ENCODE results near the gene ST6GALNAC6. TPM values are rescaled to one million over a fixed set of nuclear protein-coding genes. Genes with fewer than 3 reads are reported as not detected.

ST6GALNAC6 gene
- total RNA-seq, 2 donors from 2014 or later: 53.4 to 67.2 TPM

GRCh38 chr9:127865645-127866464 is 33.5 kb downstream of the ST6GALNAC6 start:
- Mint-ChIP-seq H3K4me3 (no peak overlapping the region), H3K27me3 (no peaks in the 10 kb centered on the region), H3K36me3 (no peaks in the 10 kb centered on the region), H3K4me1 (ENCODE audit: low read depth in 2 of 2) (peaks cover 21 to 34% of the 10 kb centered on the region in 2 donors), H3K27ac (peak overlapping the region; percentile 0 to 38), H3K9me3 (no peaks in the 10 kb centered on the region)
- peak; percentile 39 for DNase-seq (ENCODE audit: low spot score)
- ATAC-seq: no peak

DNA sequence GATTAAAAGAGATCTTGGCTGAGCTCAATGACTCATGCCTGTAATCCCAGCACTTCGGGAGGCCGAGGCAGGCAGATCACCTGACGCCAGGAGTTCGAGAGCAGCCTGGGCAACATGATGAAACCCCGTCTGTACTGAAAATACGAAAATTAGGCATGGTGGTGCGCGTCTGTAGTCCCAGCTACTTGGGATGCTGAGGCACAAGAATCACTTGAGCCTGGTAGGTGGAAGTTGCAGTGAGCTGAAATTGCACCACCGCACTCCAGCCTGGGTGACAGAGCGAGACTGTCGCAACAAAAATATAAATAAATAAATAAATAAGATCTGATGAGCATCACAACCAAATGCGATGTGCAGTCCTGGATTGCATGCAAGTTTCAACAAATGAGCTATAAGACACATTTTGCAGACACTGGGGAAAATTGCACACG is 36.2 kb downstream of the ST6GALNAC6 start:
- H3K4me3 Mint-ChIP-seq: no peak overlapping the region
- no peaks in the 10 kb centered on the region for H3K9me3 Mint-ChIP-seq
- DNase-seq (ENCODE audit: low spot score) (no peak), ATAC-seq (no peak)
- H3K27ac Mint-ChIP-seq: peak overlapping the region; percentile 87 to 94
- H3K36me3 Mint-ChIP-seq: no peaks in the 10 kb centered on the region
- no peaks in the 10 kb centered on the region for H3K27me3 Mint-ChIP-seq
- peaks cover 28 to 39% of the 10 kb centered on the region in 2 donors for H3K4me1 Mint-ChIP-seq (ENCODE audit: low read depth in 2 of 2)

GRCh38 chr9:127862075-127863011 is 37.1 kb downstream of the ST6GALNAC6 start:
- DNase-seq (ENCODE audit: low spot score) (peak; percentile 73), ATAC-seq (peak; percentile 74 to 83)
- peak overlapping the region; percentile 87 to 94 for H3K27ac Mint-ChIP-seq
- H3K4me3 Mint-ChIP-seq: peak overlapping the region; percentile 54
- no peaks in the 10 kb centered on the region for H3K9me3 Mint-ChIP-seq
- H3K36me3 Mint-ChIP-seq: no peaks in the 10 kb centered on the region
- H3K27me3 Mint-ChIP-seq: no peaks in the 10 kb centered on the region
- peaks cover 28 to 39% of the 10 kb centered on the region in 2 donors for H3K4me1 Mint-ChIP-seq (ENCODE audit: low read depth in 2 of 2)

GRCh38 chr9:127860779-127861178 is 38.6 kb downstream of the ST6GALNAC6 start:
- H3K36me3 Mint-ChIP-seq: no peaks in the 10 kb centered on the region

DNA sequence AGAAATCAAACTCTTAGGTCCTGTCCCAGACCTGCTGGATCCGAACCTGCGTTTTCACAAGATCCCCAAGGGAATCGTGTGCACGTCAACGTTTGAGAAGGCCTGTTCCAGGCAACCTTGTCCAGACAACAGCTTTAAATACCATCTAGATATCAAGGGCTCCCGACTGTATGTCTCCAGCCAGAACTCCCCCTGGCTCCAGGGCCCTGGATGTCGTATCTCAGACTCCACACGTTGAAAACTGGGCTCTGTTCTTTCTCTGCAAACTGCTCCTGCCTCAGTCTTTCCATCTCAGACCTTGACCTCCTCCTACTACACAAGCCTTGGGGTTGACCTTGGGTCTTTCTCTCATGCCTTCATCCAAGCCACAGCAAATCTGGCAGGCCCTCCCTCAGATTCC is 39.1 kb downstream of the ST6GALNAC6 start:
- Mint-ChIP-seq H3K36me3 (no peaks in the 10 kb centered on the region), H3K27ac (peak overlapping the region in 1 of 2 donors; percentile 5), H3K9me3 (no peaks in the 10 kb centered on the region), H3K4me3 (peak overlapping the region; percentile 23), H3K4me1 (ENCODE audit: low read depth in 2 of 2) (peaks cover 29 to 39% of the 10 kb centered on the region in 2 donors), H3K27me3 (no peaks in the 10 kb centered on the region)
- no peak for ATAC-seq
- DNase-seq (ENCODE audit: low spot score): no peak

More at GRCh38 chr9:127860779-127861178, 38.6 kb downstream of the ST6GALNAC6 start:
- Mint-ChIP-seq H3K4me3 (peak overlapping the region; percentile 23), H3K9me3 (no peaks in the 10 kb centered on the region), H3K4me1 (ENCODE audit: low read depth in 2 of 2) (peaks cover 29 to 40% of the 10 kb centered on the region in 2 donors), H3K27me3 (no peaks in the 10 kb centered on the region), H3K27ac (peak overlapping the region; percentile 87 to 94)
- DNase-seq (ENCODE audit: low spot score): no peak
- no peak for ATAC-seq

- H3K27ac Mint-ChIP-seq: peak overlapping the region in 1 of 2 donors; percentile 35
- H3K4me3 Mint-ChIP-seq: no peak overlapping the region
These were observed 41.3 kb downstream of the ST6GALNAC6 start for GRCh38 chr9:127858041-127858512.

DNA sequence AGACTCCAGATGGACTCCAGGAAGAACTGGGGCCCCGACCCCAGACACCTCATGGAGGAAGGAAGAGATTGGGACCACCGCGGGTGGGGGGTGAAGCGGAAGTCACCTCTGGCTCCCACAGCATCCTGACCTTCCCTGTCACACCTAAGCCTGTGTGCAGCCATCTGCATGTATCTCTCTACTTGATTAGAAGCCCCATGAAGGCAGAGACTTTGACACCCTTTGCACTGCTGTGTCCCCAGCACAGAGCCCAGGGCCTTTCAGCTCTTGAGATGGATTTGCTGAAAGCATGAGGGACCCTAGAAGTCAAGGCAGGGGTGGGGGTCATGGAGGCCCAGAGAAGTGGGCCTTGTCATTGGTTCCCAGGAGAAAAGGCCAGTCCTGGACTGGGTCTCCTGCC is 42.1 kb downstream of the ST6GALNAC6 start:
- no peaks in the 10 kb centered on the region for H3K27me3 Mint-ChIP-seq
- no peak overlapping the region for H3K4me3 Mint-ChIP-seq
- no peak overlapping the region for H3K27ac Mint-ChIP-seq
- peaks cover 22 to 36% of the 10 kb centered on the region in 2 donors for H3K4me1 Mint-ChIP-seq (ENCODE audit: low read depth in 2 of 2)
- no peaks in the 10 kb centered on the region for H3K36me3 Mint-ChIP-seq
- ATAC-seq: no peak
- H3K9me3 Mint-ChIP-seq: no peaks in the 10 kb centered on the region
- DNase-seq (ENCODE audit: low spot score): no peak

More at GRCh38 chr9:127858041-127858512, 41.3 kb downstream of the ST6GALNAC6 start:
- Mint-ChIP-seq H3K4me1 (ENCODE audit: low read depth in 2 of 2) (peaks cover 27 to 37% of the 10 kb centered on the region in 2 donors), H3K36me3 (no peaks in the 10 kb centered on the region), H3K9me3 (no peaks in the 10 kb centered on the region), H3K27me3 (no peaks in the 10 kb centered on the region)
- DNase-seq (ENCODE audit: low spot score): no peak
- ATAC-seq: no peak

DNA sequence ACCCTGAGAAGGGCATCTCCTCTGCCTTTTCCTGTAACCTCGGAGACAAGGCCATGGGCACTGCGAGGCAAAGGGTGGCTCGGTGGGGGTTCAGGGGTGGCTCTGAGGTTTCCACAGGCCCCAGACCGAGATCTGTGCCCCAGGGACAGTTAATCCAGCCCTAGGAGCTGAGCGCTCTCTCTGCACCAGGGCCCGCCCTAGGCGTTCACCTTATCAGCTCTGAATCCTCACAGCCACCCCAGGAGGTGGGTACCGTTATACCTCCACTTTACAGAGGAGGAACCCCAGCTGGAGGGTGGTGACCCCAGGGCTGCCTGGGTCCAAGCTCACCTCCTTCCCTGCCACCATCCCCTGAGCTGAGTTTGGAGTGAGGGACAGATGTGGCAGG is 42.7 kb downstream of the ST6GALNAC6 start:
- Mint-ChIP-seq H3K27me3 (no peaks in the 10 kb centered on the region), H3K36me3 (no peaks in the 10 kb centered on the region), H3K4me3 (no peak overlapping the region), H3K9me3 (no peaks in the 10 kb centered on the region), H3K27ac (no peak overlapping the region), H3K4me1 (ENCODE audit: low read depth in 2 of 2) (peaks cover 27 to 37% of the 10 kb centered on the region in 2 donors)
- ATAC-seq (no peak), DNase-seq (ENCODE audit: low spot score) (no peak)

DNA sequence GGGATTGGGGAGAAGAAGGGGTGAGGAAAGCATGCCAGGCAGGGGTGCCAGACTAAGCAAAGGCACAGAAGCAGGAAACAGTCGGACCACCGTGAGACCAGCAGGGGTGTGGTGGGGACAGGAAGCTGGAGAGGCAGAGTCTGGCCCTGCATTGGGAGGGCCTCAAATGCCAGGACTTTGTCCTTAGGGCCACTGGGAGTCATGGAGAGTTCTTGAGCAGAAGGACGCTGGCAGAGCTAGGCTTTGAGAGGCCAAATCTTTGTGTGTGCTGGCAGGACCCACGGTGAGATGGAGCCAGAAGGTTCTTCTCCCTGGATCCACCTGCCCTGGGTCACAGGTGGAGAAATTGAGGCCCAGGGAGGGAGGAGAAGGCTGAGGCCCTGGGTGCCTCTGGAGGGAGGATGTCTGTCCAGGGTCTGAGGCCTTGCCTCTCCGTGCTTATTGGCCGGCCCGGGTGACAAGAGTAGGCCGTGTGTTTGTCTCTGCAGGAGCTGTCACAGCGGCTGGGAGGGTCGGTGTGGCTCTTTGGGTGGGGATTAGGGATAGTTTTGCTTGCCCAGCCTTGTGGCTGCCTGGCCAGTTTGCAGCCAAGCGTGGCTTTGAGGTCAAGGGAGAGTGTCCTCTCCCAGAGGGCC is 43.2 kb downstream of the ST6GALNAC6 start:
- Mint-ChIP-seq H3K27ac (peak overlapping the region; percentile 48 to 80), H3K9me3 (no peaks in the 10 kb centered on the region), H3K4me1 (ENCODE audit: low read depth in 2 of 2) (peaks cover 29 to 35% of the 10 kb centered on the region in 2 donors), H3K27me3 (no peaks in the 10 kb centered on the region), H3K36me3 (no peaks in the 10 kb centered on the region), H3K4me3 (peak overlapping the region; percentile 36)
- DNase-seq (ENCODE audit: low spot score) (no peak), ATAC-seq (no peak)

DNA sequence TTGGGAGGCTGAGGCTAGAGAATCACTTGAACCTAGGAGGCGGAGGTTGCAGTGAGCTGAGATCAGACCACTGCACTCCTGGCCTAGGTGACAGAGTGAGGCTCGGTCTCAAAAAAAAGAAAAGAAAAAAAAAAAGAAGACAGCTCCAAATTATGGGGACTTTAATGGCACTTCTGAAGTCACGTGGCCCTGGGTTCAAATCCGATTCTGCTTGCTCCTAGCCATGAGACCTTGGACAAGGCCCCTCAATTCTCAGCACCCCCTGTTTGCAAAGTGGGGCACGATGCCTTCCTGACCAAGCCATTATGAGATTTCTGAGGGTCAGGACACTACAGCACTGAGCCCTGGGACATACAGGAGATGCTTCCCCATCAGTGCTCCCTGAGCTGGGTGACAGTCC is 43.9 kb downstream of the ST6GALNAC6 start:
- ATAC-seq (no peak), DNase-seq (ENCODE audit: low spot score) (no peak)
- peak overlapping the region; percentile 48 to 80 for H3K27ac Mint-ChIP-seq
- peaks cover 23 to 28% of the 10 kb centered on the region in 2 donors for H3K4me1 Mint-ChIP-seq (ENCODE audit: low read depth in 2 of 2)
- H3K36me3 Mint-ChIP-seq: no peaks in the 10 kb centered on the region
- H3K4me3 Mint-ChIP-seq: peak overlapping the region; percentile 36
- H3K9me3 Mint-ChIP-seq: no peaks in the 10 kb centered on the region
- no peaks in the 10 kb centered on the region for H3K27me3 Mint-ChIP-seq

DNA sequence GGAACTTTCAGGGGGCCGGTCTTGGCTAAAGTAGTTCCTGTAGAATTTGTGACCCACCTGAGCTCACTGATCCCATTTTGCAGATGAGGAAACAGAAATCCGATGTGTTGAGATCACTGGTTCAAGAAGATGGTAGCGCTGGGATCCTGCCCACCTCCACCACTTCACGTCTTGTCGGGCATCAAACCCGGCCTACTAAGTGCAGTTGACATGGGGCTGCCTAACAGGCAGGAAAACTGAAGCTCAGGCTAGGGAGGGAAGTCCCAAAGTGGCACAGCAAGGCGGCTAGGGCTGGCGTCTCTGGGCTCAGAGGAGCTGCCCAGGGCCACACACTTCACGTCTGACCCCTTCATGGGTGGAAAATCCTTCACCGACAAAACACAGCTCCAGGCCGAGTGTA is 44.4 kb downstream of the ST6GALNAC6 start:
- H3K27ac Mint-ChIP-seq: peak overlapping the region in 1 of 2 donors; percentile 80
- peaks cover 23 to 26% of the 10 kb centered on the region in 2 donors for H3K4me1 Mint-ChIP-seq (ENCODE audit: low read depth in 2 of 2)
- H3K36me3 Mint-ChIP-seq: no peaks in the 10 kb centered on the region
- no peaks in the 10 kb centered on the region for H3K27me3 Mint-ChIP-seq
- ATAC-seq (no peak), DNase-seq (ENCODE audit: low spot score) (no peak)
- no peak overlapping the region for H3K4me3 Mint-ChIP-seq
- H3K9me3 Mint-ChIP-seq: no peaks in the 10 kb centered on the region

DNA sequence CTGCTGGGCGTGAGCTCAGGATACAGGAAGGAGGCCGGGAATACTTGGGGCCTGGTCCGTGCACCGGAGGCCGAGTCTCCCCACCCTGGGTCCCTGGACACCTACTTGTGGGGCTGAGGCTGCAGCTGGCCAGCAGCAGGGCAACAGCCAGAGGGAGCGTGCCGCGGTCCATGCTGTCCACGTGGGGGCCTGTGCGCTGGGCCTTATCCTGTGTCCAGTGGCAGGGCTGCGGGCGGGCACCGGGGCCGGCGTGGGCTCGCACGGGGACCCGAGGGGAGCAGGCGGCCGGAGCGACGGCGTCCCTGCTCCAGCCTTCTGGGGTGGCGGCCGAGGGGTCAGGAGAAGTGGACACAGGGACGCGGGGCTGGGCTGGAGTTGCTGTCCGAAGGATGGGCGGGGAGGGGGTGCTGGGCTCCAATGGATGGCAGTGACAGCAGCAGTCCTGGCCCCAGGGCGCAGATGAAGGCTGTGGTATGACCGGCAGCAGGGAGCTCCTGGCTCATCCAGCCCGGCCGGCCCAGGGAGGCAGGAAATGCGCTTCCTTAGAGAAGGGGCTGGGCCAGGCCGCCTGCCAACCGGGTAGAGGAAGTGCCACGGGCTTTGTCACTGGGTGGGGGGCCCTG is 45.1 kb downstream of the ST6GALNAC6 start, which contains the start of gene ENG:
TSS of gene ENG (minus strand) at position 475 of the 623 bp plus-strand sequence. CDS start at position 172, 303 bp downstream.
- Mint-ChIP-seq H3K27ac (peak within 1 kb of the TSS; percentile 80), H3K27me3 (no peaks in the 10 kb centered on the region), H3K9me3 (peaks cover 3% of the 10 kb centered on the region), H3K4me3 (peak within 1 kb of the TSS; percentile 91), H3K4me1 (ENCODE audit: low read depth in 2 of 2) (peaks cover 23 to 28% of the 10 kb centered on the region in 2 donors), H3K36me3 (peaks cover 4% of the 10 kb centered on the region)
- peak; percentile 58 to 67 for ATAC-seq
- no peak for DNase-seq (ENCODE audit: low spot score)
